CD4-positive, alpha-beta T cell treated with Interleukin-12 subunit alpha and Interleukin-12 subunit beta, for 1 hour (primary cell): ENCODE results near the gene ACSL3.
A peak's percentile ranks its signal among the peaks of the same experiment; 100 is the strongest.
"Not testable (repeated sequence)": the region's sequence is repeated elsewhere in the genome, so short reads cannot be mapped to it uniquely, and the experiment has no call there.

Experiments used
- DNase-seq: peaks from one replicate; pipeline ENCODE4 v3.0.0-alpha.2; 2020

Gene ACSL3

DNA sequence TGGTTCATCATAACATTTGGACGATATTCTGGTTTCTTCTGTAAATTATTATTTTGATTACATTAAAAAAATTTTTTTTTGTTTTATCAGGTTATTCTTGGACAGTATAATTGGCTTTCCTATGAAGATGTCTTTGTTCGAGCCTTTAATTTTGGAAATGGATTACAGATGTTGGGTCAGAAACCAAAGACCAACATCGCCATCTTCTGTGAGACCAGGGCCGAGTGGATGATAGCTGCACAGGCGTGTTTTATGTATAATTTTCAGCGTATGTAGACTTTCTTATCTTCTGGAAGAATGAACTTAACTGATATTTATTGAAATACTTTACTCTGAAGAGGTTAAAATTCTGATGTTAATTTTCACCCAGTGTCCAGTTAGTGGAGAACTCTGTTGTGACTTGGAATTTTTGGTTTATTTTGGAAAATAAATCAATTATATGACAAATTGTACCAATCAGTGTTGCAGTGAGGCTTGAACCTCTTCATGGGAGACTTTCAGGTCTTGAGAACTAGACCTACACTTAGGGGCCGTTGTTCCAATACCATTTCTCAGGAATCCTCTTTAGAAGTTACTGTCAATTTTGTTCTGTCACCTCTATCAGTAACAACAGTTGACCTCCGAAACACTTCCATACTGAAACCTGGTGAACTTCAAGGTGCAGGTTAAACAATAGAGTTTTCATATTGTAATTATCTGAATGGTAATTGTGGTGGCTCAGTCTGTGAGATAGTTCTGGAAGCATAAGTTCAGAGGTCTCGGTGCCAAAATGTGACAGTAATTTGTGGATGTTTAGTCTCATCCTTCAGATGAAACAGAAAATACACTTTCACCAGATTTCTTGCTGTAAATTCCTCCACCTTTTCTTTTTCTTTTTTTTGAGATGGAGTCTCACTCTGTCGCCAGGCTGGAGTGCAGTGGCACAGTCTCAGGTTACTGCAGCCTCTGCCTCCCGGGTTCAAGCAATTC is 55.7 kb downstream of the ACSL3 start:
- DNase-seq = no peak

- DNase-seq = not testable (repeated sequence)
Measured at GRCh38 chr2:222917212-222917611, 56.4 kb downstream of the ACSL3 start.

- no peak for DNase-seq
Measured at GRCh38 chr2:222919841-222920526, 59.1 kb downstream of the ACSL3 start.

GRCh38 chr2:222920657-222921186 is 59.9 kb downstream of the ACSL3 start:
- DNase-seq = no peak

GRCh38 chr2:222922019-222922800 is 61.4 kb downstream of the ACSL3 start:
- no peak for DNase-seq

GRCh38 chr2:222926915-222927314 is 66.1 kb downstream of the ACSL3 start:
- no peak for DNase-seq

GRCh38 chr2:222927600-222927999 is 66.8 kb downstream of the ACSL3 start:
- DNase-seq = no peak

DNA sequence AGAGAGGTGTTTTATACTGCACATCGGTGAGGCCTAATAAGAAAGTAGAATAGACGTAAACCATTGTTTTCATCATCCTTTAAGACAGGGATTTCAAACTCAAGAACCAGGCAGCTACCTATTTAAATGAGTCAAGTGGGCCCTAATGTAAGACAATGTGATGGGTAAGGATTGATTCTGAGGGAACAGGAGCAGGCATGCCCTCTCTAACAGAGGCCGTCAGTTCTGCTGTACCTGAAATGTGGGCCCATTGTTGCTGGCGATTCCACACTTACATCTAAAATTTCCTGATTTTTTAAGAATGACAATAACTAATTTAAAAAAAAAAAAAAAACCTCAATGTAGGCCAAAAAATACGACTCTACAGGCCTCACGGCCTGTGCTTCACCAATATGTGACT is 67.5 kb downstream of the ACSL3 start:
- no peak for DNase-seq

- no peak for DNase-seq
Measured at GRCh38 chr2:222930862-222931261, 70.0 kb downstream of the ACSL3 start.

DNA sequence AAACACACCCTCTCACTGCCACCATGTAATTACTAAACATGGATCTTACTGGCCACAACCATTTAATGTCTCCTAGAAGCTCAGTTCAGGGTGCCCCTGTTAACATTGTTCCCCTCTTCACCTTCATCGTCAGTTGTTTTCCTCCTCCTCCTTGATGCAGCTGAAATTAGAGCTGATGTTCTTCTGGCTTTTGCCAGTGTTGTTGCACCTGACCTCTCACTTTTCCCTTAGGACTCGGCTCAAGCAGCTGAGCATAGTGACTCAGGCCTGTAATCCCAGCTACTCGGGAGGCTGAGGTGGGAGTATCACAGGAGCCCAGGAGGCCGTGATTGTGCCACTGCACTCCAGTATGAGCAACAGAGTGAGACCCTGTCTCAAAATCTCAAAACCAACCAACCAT is 70.8 kb downstream of the ACSL3 start:
- DNase-seq = no peak

DNA sequence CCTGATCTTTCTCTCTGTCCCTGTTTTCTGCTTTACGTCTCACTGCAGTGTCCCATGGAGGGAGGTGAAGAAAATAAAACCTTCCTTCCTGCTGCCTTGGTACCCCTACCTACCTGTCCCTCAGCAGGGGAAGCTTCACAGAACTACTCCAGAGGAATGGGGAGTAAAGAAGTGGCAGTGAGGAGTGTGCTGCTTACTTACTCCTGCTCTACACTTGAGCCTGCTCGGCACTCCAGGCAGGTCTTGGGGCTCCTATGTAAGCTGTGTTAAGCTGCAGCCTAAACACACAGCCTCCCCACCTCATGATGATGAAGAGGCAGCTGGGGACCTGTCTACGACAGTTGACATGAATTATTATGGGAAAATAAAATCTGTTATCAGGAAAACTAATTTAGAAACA is 72.6 kb downstream of the ACSL3 start:
- DNase-seq = no peak

- DNase-seq = no peak
Measured at GRCh38 chr2:222935688-222936298, 75.0 kb downstream of the ACSL3 start.

- no peak for DNase-seq
Measured at GRCh38 chr2:222936705-222937104, 75.9 kb downstream of the ACSL3 start.

- no peak for DNase-seq
Measured at GRCh38 chr2:222938327-222938726, 77.5 kb downstream of the ACSL3 start.

GRCh38 chr2:222939208-222939856 is 78.5 kb downstream of the ACSL3 start:
- DNase-seq = peak; percentile 58

DNA sequence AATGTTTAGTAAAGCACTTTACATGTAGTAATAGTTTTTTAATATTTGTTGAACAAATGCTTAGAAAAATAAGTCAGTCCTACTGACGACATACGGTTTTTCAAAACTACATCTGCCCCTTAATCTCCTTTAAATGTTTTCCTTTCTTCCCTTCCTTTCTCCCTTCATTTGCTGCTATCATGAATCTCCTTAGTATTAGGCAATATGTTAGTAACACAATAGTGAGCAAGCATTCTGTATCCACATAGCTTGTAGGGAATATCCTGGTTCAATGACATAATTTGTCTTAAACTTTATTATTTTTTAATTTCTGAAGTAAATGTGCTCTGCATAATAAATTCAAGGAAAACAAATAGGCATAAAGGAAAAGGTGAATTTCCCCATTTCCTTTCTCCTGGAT is 79.1 kb downstream of the ACSL3 start:
- DNase-seq = no peak

DNA sequence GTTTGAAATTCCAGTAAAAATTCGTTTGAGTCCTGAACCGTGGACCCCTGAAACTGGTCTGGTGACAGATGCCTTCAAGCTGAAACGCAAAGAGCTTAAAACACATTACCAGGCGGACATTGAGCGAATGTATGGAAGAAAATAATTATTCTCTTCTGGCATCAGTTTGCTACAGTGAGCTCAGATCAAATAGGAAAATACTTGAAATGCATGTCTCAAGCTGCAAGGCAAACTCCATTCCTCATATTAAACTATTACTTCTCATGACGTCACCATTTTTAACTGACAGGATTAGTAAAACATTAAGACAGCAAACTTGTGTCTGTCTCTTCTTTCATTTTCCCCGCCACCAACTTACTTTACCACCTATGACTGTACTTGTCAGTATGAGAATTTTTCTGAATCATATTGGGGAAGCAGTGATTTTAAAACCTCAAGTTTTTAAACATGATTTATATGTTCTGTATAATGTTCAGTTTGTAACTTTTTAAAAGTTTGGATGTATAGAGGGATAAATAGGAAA is 80.7 kb downstream of the ACSL3 start:
- DNase-seq = no peak

DNA sequence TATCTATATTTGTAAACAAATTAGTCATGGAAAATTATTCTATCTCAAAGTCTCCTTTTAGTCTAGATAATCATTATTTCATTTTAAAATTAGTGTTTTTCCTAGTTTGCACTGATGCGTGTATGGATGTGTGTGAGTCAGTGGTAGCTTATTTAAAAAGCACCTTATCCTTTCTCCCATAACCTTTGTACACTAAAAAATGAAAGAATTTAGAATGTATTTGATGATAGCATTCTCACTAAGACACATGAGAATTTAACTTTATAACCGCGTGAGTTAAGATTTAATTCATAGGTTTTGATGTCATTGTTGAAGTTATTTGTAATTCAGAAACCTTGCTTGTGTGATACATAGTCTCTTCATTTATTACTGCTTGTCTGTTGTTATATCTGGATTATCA is 81.7 kb downstream of the ACSL3 start:
- DNase-seq = no peak

DNA sequence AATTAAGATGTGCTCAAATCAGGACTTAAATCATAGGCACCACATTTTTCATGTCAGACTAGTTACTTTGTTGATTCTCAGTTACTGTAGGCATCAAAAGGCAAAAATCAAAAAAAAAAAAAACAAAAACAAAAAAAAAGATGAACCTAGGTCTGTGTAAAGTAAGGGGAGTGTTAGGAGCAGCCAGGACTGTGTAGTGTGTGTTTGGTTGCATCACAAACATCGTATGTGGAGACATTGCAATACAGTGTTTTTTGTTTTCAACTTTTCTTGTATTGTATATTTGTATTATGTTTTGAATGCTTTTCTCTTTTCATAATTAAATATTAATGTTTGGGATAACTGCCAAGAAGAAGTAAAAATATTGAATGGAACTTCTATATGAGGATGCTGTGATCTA is 82.1 kb downstream of the ACSL3 start:
- DNase-seq = no peak

GRCh38 chr2:222943820-222944219 is 83.0 kb downstream of the ACSL3 start:
- no peak for DNase-seq

DNA sequence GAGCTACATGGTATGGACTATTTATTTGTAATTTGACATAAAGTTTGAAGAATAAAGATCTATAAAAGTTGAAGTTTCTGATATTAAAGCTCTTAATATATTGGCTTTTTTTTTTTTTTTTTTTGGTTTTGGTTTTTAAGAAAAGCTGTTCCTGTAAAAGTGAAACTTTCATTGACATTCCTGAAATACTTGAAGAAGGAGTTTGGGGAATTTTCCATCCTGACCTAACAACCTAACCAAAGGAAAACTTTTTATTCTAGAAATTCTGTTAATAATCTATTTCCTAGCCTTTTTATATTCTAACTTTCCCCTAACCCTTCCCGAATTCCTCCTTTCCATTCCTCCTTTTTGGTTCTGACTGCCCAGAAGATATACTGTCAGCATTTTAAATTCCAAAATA is 83.7 kb downstream of the ACSL3 start:
- DNase-seq = no peak
